ENCODE data around the gene HLCS.
"Not testable (repeated sequence)": the region's sequence is repeated elsewhere in the genome, so short reads cannot be mapped to it uniquely, and the experiment has no call there.

The HLCS gene

DNA sequence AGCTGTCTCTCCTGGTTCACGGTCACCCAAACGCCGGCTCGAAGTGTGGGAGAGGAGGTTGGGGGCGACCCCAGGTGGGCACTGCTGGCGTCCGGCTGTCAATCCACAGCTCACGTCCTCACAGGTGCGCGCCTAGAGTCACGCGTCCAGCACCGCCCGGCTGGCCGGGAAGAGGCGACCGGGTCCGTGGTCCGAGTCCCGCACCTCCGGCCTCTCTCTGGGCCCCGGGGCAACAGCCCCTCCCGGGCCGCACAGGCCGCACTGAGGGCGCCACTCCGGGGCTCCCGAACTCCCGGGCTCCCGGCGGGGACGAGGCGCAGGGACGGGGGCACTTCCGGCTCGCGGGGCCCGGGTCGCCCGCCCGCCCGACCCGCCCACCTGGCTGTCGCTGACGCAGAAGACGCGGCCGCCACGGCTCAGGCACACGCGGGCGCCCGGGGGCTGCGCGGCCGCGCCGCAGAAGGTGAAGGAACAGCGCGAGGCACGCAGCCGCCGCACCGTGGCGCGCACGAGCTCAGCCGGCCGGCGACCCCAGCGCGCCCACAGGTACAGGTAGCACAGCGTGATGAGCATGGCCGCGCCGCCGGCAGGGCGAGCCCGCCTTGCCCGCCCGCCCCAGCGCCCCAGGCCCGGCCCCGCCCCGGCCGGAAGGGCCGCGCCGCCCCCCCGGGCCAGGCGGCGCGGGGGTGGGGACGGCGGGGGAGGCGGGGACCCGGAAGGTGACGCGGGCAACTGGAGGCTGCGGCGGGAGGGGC is at the start of gene HLCS:
Gene HLCS, minus strand, starts transcription at position 604 of the 755 bp plus-strand sequence. Its CDS starts 31 bp downstream, at position 573.
- DNase-seq (ENCODE audit: low read depth in 1 of 2, low spot score in 1 of 2) = peak; percentile 43 to 72

DNA sequence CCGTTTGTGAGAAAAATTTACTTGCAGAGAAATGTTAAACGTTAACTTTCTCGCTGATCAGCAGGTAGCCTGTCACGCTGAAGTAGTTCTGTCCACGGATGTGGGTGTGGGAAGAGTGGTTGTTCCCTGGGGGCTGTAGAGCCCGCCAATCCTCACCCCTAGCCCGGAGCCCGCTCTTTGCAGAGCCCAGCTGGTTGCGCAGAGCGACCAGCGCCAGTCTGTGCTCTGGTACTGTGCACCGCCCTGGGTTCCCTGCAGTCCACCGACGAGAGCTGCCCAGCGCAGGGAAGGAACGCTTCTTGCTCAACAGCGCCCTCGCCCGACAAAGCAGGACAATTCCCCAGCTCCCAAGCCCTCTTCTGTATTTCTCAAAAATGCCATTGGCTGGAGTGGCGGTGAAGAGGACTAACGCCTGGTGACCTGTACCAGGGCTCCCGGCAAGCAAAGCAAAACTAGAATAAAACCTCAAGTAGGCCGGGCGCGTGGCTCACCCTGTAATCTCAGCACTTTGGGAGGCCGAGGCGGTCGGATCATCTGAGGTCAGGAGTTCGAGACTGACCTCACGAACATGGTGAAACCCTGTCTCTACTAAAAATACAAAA is 43.4 kb upstream of the HLCS start:
- peak; percentile 61 to 69 for DNase-seq (ENCODE audit: low read depth in 1 of 2, low spot score in 1 of 2)

DNA sequence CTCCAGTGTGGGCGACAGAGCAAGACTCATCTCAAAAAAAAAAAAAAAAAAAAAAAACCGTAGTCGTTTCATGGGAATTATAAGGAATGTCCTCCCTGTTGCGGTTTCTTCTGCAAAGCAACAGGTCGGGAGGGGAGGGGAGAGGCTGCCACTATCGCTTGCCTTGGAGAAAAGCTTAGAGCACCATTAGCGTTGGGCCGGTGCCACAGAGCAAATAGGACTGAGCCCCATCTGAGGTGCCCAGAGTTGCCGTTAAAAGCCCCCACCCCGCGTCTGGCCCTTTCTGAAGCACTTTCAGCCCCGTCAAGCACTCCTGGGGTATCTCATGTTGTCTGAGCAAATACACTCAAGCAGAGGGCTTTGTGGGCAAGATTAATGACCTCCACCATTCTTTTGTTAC is 42.3 kb upstream of the HLCS start:
- no peak for DNase-seq (ENCODE audit: low read depth in 1 of 2, low spot score in 1 of 2)

GRCh38 chr21:37006486-37007291 is 40.2 kb upstream of the HLCS start, which contains the start of gene RIPPLY3:
Gene RIPPLY3 (plus strand): TSS chr21:37006702. CDS start chr21:37006773, 71 bp downstream.
- no peak for DNase-seq (ENCODE audit: low read depth in 1 of 2, low spot score in 1 of 2)

DNA sequence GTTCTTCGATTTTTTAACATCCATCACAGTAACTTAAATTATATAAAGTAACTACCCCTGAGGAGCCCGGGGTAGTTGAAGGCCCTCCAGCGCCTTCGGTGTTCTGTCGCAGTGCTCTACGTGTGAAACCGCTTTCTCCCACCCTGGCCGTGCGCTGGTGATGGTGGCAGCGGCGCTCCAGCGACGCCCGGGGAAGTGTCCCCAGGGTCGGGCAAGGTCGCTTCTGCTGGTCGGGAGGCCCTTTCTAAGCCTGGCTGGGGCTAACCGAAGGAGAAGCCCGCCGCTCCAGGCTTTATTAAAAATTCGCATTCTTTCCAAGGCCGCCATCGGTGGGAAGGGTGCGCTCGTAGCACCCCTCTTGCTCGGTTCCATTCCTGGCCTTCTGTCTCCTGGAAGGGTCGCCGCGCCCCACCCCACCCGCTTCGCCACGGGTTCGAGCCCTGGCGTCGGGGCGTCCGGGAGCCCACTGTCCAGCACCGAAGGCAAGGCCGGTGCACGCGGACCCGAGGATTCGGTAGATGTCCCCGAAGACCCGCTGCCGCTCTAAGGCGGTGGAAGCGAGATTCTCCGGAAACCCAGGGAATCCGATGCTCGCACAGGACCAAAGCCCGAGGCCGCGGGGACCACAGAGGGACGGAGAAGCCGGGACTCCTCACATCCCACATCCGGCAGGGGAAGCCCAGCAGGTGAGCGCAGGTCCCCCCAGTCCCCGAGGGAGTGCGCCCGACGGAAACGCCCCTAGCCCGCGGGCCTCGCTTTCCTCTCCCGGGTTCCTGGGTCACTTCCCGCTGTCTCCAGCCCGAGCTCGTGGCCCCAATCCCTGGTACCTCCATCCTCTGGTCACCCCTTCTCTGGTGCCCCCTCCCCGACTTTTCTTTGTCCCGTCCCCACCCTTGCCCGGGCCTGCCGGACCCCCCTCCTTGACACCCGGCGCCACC is 39.3 kb upstream of the HLCS start:
- no peak for DNase-seq (ENCODE audit: low read depth in 1 of 2, low spot score in 1 of 2)

DNA sequence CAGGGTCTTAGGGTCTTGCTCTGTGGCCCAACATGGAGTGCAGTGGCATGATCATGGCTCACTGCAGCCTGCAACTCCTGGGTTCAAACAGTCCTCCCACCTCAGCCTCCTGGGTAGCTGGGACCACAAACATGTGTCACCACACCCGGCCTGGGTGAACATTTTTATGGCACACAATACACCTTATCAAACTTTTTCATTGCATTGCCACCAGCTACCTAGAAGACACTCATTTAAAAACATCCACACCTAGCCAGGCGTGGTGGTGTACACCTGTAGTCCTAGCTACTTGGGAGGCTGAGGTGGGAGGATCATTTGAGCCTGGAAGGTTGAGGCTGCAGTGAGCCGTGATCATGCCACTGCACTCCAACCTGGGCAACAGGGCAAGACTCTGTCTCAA is 37.4 kb upstream of the HLCS start:
- not testable (repeated sequence) for DNase-seq (ENCODE audit: low read depth in 1 of 2, low spot score in 1 of 2)

DNA sequence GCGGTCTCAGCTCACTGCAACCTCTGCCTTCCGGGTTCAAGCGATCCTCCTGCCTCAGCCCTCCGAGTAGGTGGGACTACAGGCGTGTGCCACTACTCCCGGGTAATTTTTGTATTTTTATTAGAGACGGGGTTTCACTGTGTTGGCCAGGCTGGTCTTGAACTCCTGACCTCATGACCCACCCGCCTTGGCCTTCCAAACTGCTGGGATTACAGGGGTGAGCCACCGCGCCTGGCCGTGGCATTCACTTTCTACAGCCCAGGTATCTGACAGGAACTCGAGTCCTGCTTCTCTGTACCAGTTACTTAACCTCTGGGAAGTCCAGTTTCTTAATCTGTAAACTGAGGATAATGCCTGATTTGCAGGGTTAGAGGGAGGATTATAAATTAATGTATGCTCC is 36.4 kb upstream of the HLCS start:
- not testable (repeated sequence) for DNase-seq (ENCODE audit: low read depth in 1 of 2, low spot score in 1 of 2)

GRCh38 chr21:37001441-37001840 is 35.0 kb upstream of the HLCS start:
- no peak for DNase-seq (ENCODE audit: low read depth in 1 of 2, low spot score in 1 of 2)

GRCh38 chr21:37000381-37000780 is 33.9 kb upstream of the HLCS start:
- DNase-seq (ENCODE audit: low read depth in 1 of 2, low spot score in 1 of 2) = no peak

DNA sequence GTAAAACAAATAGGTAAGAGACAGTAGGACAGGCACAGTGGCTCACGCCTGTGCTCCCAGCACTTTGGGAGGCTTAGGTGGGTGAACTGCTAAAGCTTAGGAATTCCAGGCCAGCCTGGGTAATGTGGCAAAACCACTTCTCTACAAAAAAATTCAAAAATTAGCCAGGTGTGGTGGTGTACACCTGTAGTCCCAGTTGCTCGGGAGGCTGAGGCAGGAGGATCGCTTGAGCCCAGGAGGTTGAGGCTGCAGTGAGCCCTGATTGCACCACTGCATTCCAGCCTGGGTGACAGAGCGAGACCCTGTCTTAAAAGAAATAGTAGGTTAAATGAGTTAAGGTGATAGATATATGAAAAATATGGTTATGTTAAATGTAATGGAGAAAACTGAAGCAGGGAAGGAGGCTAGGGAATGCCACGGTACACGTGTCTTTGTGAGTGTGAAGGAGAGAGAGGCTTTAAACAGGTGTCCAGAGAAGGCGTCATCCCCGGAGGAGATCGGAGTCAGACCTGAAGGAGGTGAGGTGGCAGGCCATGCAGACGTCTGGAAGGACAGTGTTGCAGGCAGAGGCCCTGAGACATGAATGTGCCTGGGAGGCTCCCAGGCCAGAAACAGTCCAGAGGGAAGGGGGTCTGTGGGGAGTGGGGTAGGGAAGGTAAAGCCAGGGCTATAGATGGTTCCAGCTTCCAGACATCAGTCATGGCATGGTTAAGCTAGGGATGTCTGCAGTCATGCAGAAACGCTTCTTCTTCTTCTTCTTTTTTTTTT is 32.8 kb upstream of the HLCS start:
- no peak for DNase-seq (ENCODE audit: low read depth in 1 of 2, low spot score in 1 of 2)

DNA sequence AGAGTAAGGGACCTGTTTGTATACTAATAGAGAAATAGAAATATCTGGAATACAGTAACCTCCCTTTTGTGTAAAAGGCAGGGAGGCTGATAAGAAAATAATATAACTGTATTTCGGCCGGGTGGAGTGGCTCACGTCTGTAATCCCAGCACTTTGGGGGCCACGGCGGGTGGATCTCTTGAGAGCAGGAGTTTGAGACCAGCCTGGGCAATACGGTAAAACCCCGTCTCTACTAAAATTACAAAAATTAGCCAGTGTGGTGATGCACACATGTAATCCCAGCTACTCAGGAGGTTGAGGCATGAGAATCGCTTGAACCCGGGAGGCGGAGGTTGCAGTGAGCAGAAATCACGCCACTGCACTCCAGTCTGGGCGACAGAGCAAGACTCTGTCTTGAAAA is 28.8 kb upstream of the HLCS start:
- not testable (repeated sequence) for DNase-seq (ENCODE audit: low read depth in 1 of 2, low spot score in 1 of 2)

GRCh38 chr21:36994501-36995158 is 28.2 kb upstream of the HLCS start:
- no peak for DNase-seq (ENCODE audit: low read depth in 1 of 2, low spot score in 1 of 2)

- DNase-seq (ENCODE audit: low read depth in 1 of 2, low spot score in 1 of 2) = no peak
Measured at GRCh38 chr21:36992671-36993070, 26.2 kb upstream of the HLCS start.

GRCh38 chr21:36990508-36991205 is 24.2 kb upstream of the HLCS start:
- DNase-seq (ENCODE audit: low read depth in 1 of 2, low spot score in 1 of 2) = no peak

- peak; percentile 59 to 81 for DNase-seq (ENCODE audit: low read depth in 1 of 2, low spot score in 1 of 2)
Measured at GRCh38 chr21:36989699-36990507, 23.4 kb upstream of the HLCS start.

GRCh38 chr21:36989199-36989698 is 22.8 kb upstream of the HLCS start:
- not testable (repeated sequence) for DNase-seq (ENCODE audit: low read depth in 1 of 2, low spot score in 1 of 2)

- DNase-seq (ENCODE audit: low read depth in 1 of 2, low spot score in 1 of 2) = no peak
Measured at GRCh38 chr21:36988536-36988935, 22.1 kb upstream of the HLCS start.

DNA sequence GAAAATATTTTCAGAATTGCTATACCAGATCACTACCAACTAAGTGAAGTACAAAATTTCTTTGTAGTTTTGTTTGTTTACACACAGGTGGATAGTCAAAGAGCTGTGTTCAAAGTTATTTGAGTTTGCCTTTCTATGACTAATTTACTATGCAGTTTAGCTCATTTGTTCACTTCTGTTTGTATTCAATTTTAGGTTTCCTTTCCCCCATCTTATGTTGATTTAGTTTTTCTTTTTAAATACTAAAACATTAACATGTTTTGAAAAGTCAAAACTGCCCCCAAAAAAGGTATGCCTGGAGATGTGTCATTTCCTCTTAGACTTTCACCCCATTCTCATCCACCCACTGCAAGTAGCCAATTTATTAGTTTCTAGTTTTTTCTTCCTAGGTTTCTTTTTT is 21.4 kb upstream of the HLCS start:
- no peak for DNase-seq (ENCODE audit: low read depth in 1 of 2, low spot score in 1 of 2)
